Muscle of back (tissue), 11 donors: Measurements from ENCODE around the gene CD7. TPM values are rescaled to one million over a fixed set of nuclear protein-coding genes. Genes with fewer than 3 reads are reported as not detected.
"Not testable (repeated sequence)": the region's sequence is repeated elsewhere in the genome, so short reads cannot be mapped to it uniquely, and the experiment has no call there.

Source experiments
- DNase-seq, 3 donors: peaks; one replicate each; pipeline versions ENCODE4 v3.0.0 to v3.0.0-alpha.2; 2013
- polyA plus RNA-seq, 10 donors: library from polyadenylated mRNA; unstranded; fragments of 120-200 nt; gene quantifications; one replicate each; pipeline ENCODE4 v1.2.1, GENCODE V29; 2013; ENCODE audit not compliant: insufficient read length in 10 of 10

The CD7 gene
- polyA plus RNA-seq, 10 donors = 0.27 to 5.9 (median 0.67) TPM

DNA sequence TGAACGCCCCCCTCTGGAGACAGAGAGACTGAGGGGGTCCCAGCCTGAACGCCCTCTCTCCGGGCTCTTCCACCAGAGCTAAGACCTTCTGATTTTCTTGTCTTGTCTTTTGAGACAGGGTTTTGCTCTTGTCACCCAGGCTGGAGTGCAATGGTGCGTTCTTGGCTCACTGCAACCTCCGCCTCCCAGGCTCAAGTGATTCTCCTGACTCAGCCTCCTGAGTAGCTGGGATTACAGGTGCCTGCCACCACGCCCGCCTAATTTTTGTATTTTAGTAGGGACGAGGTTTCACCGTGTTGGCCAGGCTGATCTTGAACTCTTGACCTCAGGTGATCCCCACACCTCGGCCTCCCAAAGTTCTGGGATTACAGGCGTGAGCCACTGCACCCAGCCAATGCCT lies 30.6 kb upstream of the CD7 start:
- not testable (repeated sequence) for DNase-seq

DNA sequence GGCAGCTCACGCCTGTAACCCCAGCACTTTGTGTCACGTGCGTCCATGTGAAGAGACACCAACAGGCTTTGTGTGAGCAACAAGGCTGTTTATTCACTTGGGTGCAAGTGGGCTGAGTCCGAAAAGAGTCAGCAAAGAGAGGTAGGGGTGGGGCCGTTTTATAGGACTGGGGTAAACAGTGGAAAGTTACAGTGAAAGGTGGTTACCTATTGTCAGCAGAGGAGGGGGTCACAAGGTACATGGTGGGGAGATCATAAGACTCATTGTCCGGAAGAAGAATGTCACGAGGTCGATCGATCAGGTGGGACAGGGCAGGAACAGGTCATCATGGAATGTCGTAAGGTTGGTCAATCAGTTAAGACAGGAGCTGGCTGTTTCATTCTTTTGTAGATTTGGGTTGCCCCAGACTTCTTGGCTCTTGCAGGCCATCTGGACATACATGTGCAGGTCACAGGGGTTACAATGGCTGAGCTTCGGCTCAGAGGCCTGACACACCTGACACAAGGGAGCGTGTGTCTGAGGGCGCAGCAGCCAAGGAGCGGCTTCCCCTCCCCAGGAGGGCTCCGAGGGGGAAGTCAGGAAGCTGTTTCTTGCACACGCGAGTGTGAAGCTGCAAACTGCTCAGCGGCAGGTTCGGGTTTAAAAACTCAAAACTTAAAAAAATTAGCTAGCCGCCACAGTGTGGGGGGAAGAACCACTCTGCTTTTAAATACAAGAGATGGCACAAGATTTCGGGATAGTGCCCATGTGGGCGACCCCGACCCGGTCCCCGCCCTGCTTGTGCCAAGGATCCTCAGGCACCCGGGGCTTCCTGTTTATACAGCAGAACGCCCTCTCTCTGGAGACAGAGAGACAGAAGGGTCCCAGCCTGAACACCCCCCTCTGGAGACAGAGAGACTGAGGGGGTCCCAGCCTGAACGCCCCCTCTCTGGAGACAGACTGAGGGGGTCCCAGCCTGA lies 29.2 kb upstream of the CD7 start:
- DNase-seq = no peak

DNA sequence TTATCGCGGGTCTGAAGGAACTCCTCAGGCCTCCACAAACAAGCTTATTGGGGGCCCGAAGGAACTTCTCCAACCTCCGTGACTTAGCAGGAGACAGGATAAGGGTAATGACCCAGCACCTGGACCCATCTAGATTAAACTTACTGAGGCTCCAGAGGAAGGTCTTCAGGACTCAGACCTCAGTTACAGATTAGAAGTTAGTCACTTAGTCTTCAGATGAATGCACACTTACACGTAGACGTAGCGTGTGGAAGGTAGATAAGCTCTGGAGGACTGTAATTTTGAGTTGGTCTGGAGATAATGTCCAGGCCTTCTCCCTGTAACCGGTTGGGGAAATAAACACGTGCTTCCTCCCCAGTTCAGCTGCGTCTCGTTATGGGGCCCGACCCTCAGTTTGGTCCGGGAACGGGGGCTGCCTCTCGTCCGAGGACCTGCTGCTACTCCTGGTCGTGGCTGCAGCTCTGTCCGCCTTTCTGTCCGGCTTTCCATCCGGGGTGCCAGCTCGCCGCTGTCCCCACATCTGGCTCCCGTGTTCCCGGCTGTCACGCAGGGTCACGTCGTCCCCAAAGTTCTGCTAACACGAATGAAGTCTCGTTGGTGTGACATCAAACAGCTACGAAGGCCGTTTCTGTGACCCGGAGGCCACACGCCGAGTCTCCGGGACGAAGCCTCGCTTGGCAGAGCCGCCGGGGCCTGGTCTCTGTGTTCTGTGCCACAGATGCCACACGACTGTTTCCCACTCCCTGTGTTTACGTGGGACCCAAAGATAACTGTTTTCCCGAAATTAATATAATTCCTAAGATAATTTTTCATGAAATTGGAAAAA lies 28.0 kb upstream of the CD7 start:
- no peak for DNase-seq

DNA sequence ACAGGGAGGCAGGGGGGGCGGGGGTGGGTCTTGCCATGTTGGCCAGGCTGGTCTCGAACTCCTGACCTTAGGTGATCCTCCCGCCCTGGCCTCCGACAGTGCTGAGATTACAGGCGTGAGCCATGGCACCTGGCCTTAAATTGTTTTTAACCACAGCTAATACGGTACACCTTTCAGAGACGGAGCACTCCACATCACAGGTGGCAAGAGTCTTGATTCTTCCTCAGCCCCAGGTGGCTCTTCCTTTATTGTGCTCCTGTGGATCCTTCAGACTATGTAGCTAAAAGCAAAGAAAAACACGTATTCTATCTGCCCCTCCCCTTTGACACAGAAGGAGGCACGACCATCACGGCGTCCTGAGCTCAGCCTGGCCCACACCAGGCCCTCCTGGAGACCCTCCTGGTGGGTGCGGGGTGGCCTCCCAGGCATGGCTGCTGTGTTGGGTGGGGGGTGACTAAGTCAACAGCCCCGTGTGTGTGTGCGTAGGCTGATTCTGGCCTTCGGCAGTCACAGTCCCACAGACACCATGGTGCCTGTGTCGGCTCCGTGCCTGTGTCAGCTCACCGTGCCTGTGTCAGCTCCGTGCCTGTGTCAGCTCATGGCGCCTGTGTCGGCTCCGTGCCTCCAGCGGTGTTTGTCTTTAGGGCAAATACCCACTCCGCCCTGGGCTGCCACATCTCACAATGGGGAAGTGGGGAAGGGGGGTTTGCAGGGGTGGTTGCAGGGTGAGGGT lies 26.9 kb upstream of the CD7 start:
- no peak for DNase-seq

DNA sequence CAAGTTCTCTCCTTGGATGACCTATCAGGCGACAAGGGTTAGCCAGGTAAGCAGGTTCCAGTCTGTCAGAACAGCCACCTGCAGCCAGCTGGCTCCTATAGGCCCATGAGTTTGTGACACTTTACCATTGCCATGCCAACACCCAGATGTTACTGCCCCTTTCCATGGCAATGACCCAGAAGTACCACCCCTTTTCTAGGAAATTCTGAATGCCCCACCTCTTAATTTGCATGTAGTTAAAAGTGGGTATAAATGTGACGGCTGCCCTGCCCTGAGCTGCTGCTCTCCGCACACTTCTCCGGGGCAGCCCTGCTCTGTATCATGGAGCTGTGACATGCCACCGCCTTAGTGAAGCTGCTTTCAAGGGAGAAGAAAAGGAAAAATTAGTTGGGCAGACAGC lies 26.2 kb upstream of the CD7 start:
- DNase-seq = no peak

DNA sequence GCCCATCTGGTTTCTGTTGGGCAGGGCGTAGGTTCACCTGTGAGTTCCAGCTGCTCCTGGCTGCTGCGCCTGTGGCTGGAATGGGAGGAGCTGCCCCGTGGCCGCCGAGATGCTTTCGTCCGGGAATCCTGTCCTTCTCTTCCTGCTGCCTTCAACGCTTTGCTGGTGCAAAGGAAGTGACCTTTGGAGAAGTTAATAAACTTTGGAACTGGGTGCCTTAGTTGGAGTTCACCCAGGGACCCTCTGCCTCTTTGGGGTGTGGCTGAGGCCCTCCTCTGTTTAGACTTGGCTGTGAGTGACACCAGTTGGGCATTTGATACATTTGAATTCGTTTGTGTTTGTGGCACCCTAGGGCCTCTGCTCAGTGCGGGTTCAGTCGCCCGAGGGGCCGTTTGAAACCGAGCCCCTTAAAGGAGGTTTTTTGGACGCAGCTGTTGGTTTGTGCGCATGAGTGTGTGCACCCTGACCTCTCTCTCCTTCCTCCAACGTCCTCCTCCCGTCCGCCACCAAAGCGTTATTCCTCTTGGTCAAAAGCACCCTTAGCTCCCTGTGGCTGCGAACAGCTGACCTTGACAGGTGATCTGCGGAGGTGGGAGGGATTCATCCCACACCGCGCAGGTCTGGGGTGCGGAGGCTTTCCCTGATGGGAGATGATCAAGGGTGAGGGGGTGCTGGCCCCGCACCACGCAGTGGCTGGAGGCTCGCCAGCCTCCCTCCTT lies 25.1 kb upstream of the CD7 start:
- DNase-seq = no peak

DNA sequence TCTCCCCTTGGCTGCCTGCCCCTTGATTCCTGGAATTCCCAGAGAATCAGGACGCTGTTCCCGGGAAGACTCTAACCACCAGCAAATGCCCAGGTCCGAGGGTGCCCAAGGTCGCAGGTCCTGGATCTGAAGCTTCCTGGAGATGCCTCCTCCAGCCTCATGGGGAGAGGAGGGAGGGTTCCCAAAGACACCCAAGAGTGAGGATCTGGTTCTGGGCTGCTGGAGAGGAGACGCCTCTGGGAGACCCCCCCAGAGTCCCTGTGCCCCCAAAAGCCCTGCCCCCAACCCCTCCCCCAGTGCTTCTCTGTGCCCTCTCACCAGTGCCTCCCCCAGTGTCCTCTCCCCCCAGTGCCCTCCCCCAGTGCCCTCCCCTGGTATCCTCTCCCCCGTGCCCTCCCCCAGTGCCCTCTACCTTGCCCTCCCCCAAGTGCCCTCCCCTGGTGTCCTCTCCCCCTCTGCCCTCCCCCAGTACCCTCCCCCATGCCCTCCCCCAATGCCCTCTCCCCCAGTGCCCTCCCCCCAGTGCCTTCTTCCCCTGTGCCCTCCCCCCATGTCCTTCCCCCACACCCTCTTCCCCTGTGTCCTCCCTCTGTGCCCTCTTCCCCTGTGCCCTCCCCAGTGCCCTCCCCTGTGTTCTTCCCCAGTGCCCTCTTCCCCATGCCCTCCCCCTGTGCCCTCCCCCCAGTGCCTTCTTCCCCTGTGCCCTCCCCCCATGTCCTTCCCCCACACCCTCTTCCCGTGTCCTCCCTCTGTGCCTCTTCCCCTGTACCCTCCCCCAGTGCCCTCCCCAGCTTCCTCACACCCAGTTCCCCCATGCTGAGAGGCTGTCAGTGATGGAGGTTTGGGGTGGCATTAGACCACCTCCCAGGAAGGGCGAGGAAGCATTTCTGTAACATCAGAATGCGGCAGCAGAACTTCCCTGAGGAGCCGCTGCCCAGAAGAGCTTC lies 22.5 kb upstream of the CD7 start:
- no peak for DNase-seq

DNA sequence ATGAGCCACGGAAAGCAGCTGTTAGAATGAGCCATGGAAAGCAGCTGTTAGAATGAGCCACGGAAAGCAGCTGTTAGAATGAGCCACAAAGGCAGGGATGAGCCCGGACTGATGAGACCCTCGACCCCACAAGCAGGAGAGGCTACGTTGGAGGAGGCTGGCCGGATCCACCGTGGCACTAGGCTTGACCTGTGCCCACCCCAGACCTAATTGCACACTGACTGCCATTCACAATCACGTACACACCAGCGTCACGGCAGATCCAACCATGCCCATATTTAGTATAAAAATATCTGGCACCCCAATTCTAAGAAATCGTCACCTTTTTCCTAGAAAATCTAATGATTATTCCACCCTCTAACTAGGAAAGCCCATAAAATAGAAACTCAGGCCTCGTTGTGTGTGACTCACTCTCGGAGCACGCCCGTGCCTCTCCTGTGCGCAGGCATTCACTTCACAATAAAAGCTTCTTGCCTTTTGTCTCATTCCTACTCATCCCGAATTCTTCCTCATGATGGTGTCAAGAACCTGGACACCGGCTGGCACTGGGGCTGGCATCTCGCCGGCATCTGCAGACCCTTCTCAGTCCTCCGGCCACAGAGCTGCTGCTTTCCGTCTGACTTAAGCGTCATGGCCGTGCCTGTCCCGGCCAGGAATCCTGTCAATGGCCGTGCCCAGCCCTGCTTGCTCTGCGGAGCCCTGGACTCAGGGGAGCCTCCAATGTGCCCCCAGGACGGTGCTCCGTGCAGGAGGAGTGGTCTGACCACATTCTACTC lies 21.6 kb upstream of the CD7 start:
- DNase-seq = peak in 2 of 3 donors; percentile 58 to 82

DNA sequence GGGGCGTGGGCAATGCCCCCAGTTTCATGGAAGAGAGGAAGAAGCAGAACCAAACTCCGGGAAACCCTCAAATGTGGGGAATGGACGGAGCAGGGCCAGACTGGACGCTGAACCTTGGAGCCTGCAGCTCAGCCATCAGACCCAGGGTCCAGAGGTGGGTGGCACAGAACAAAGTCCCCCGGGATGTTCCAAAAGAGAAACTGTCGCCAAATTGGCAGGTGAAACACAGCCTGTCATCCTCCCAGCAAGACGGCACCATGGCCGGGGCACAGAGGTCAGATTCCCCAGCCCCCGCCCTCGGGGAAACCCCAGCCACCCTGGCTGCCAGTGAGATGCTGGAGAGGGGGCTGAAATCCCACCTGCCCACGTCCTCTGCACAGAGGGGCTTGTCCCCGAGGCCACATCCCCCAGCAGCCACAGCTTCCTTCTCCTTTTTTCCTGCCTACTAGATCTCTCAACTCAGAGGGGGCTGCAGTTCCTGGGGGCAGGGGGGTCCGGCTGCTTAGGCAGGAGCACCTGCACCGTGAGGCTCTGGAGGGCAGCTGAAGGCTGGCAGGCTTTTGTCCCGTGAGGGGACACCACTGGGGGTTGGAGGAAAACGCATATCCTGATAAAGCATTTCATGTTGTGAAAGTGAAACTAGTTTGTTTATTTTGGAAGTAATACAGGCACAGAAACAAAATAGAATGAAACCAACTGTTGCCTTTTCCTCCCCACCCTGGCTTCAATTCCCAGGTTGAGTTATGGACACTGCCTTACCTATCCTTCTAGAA lies 17.4 kb upstream of the CD7 start:
- no peak for DNase-seq

DNA sequence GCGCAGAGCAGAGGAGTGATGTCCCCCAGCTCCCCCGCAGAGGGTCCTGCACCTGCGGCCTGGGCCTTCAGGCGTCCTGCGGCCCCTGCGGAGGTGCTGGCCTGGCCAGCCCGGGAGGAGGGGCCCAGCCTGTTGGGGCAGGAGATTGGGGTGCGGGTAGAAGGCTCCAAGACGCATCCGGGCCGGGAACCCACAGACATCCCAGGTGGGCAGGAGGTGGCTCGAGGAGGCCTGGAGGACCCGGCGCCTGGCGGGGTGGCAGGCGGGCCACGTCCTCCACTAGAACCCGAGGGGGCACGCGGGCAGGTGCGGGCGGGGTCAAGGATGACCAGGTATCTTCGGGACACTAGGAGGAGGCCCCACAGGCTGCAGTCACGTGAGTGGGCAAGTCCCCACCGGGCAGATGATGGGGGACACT lies 16.8 kb upstream of the CD7 start:
- DNase-seq = no peak

DNA sequence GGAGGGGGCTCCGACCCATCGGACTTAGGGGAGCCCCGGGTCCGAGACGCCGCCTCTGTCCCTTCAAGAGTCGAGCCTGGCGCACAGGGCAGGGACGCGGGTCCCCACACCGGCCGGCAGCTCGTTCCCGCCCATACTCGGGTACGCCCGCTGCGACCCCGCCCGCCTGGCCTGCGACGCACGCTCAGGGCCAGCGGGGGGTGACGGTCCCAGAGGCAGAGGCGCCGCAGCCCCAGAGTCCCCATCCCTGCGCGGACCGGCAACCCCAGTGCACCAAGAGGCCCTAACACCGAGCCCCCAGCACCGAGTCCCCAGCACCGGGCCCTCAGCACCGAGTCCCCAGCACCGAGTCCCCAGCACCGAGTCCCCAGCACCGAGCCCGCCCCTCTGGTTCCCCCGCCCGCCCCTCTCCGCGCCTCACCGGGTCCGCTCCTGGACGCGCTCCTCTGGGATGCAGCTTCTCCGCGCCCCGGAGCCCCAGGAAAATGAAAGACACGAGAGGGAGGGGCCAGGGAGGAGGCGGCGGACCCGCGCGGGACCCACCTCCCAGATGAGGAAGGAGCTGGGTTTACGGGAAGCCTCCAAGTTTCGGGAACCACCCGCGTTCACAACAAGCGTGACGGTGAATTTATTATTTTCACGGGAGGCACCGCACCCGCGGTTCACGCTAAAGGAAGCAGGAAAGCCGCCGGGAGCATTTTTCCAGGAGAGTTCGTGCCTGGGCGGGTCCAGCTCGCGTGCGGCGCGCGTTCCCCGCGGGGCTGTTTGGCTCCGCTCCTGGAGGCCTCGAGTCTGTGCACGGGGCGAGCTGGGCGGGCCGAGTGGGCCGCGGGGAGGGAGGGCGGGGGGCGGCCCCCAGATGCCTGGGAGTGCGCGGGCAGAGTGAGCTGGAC lies 16.1 kb upstream of the CD7 start, which contains the start of gene SECTM1:
Gene SECTM1 (minus strand): TSS at position 488 of the 893 bp plus-strand sequence. CDS start 6,526 bp downstream, outside the sequence.
- DNase-seq = peak in 2 of 3 donors; percentile 75 to 90

DNA sequence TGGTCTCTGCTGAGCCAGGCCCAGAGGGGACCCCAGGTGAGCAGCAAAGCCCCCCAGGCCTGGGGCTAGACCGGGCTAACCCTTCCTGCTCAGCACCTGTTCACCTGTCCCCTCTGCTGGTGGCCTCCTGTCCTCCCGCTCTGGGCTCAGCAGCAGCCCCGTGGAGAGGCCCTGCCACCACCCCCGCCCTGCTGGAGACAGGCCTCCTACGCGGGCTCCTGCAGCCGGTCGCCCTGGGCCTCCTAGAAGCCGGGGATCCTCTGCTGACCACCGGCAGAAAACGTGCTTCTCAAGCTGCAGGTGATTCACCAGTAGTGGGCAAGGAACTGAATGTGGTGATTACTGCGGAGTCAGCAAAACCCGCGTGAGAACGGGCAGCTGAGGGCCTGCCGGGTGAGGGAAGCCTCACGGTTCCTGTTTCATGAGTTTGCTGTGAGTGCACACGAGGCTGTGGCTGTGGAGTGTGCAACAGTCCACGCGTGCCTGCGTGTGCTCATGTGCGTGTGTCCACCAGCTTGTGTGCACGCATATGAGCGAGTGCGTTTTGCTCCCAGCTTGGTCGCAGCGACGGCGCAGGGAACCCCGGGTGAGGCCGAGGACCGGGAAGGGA lies 15.4 kb upstream of the CD7 start:
- peak in 1 of 3 donors; percentile 67 for DNase-seq

DNA sequence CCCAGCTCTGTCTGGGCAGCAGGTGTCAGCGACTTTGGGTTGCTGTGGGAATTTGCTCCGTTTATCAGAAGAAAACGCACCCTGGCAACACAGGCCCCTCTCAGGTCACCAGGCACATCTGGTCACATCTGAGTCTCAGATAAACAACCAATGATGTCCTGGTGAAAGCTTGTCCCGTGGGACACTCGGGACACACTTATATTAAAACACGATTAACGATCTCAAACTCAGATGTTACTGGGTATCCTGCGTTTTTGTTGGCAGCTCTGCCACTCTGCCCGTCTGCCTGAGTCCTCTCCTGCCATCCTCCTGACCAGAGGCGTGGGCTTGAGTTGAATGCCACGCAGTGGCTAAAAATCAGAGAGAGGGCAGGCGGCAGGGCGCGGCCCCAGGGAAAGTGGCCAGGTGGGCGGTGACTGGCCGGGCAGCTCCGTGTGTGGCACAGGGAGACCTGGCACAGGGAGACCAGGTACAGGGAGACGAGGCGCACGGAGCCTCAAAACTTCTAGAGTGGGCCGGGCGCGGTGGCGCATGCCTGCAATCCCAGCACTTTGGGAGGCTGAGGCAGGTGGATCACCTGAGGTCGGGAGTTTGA lies 14.0 kb upstream of the CD7 start:
- no peak for DNase-seq

DNA sequence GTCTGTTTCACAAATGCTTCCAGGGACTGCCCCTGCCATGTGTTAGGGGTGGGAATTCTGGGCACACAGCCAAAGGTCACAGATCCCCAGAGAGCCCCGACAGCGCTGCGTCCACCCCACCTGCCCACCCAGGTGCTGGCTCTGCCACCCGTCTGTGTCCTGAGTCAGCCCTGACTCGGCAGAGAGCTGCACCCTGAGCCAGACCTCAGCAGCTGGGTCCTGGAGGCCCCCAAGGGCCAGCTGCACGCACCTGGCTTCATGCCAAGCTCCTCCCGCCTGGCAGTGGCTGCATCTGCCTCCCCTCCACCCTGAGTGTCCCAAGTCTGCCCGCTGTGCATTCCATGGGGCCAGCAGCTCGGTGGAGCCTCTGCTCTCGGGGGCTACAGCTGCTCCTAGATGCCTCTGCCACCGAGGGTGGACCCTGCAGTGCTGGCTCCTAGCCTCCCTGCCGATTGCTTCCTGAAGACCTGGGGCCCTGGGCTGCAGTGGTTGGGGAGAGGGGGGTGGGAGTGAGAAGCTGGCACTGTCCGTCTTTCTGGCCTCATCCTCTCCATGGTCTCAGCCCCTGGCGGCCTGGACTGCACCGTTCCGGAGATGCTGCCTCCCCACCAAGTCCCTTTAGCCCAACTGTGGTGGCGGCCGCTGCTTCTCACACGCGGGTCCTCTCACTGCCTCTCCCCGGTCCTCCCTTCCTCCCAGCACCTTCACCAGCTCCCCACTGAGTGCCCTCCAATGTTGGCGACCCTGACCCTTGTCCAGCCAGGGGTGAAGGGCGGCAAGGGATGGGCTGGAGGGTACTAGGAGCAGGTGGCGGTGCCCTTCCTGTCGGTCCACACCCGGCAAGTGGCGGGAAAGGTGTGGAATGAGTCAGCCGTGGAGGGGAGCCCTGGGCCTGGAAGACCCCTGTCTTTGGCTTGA lies 13.2 kb upstream of the CD7 start:
- DNase-seq = peak; percentile 73 to 84 (median 78)

DNA sequence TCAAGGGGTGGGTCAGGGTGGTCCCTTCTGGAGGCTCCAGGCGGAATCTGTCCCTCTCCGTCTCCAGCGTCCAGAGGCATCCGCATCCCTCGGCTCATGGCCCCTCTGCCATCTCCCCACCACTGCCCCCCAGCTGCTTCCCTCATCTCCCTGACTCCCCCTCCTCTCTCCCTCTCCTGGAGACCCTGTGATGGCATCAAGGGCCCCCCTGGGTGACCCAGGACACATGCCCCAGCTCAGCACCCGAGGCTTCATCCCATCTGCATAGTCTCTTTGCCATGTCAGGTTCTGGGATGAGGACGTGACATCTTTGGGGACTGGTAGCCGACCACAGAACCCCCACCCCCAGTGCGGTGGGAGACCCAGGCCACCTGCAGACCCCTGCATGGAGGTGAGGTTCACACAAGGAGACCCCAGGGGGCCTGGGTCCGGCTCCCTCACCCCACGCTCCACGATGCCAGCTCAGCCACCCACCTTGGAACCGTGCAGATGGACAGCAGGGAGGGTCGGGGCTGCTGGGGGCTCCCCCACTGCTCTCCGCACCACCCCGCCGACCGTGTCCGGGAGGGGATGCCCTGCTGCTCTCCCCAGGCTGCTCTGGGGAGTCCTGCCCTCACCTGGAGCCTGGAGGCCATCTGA lies 12.4 kb upstream of the CD7 start:
- DNase-seq = no peak
